H4 (cell line): ENCODE data around the gene CSF3R. TPM values are rescaled to one million over a fixed set of nuclear protein-coding genes. Genes with fewer than 3 reads are reported as not detected.

Experiments
- DNase-seq: peaks from one replicate; pipeline ENCODE4 v3.0.0-alpha.2; 2015; ENCODE audit warnings: low spot score
- total RNA-seq: library from RNA; depleted of rRNA; stranded (reverse); fragments of >200 nt; shearing (Covaris generic); gene quantifications from 2 replicates; pipeline ENCODE4 v1.2.3, GENCODE V29; 2014

Gene CSF3R
- total RNA-seq, 1 experiment from 2014 or later = not detected

DNA sequence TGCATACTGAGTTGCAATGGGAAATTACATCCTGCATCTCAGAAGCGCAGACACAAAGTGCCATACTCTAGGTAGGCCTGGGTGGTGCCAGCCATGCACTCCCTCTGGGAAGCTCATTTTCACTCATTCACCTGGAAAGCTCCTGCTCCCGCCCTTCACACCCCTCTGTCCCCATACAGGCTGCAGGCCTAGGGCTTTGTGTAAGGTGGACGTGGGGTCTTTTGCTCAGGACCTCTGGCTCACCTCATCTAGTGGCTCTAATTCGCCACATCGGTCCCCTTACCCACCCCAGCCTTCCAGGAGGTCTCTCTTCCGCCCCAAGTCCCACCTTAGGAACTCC is 19.3 kb downstream of the CSF3R start:
- DNase-seq = no peak

DNA sequence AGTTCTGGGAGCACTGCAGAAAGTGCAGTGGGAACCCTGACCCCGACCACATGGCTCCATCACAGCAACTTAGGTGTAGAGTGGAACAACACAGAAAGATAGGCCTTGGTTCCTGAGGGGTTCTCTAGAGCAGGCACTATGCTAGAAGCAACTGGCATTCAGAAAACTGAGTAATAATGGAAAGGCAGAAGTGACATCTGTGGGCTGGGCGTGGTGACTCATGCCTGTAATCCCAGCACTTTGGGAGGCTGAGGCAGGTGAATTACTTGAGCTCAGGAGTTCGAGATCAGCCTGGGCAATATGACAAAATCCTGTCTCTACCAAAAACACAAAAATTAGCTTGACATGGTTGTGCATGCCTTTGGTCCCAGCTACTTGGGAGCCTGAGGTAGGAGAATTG is 23.8 kb downstream of the CSF3R start:
- no peak for DNase-seq

DNA sequence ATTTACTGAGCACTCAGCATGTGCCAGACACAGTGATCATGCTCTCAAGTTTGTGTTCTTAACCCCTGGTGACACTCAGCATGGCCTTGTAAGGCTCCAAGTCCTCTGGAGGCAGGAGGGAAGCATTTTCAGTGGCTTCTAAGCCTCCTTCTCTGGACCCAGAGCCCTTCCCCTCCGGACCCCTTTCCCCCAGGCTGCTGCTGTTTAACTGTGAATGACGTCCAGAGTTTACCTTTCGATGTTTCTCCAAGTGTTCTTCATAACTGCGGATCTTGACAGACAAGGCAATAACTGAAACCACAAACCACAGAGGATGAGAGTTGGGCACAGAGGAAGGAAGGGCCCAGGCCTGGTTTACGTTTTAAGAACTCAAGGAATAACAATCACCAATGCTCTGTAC is 25.0 kb downstream of the CSF3R start:
- no peak for DNase-seq

DNA sequence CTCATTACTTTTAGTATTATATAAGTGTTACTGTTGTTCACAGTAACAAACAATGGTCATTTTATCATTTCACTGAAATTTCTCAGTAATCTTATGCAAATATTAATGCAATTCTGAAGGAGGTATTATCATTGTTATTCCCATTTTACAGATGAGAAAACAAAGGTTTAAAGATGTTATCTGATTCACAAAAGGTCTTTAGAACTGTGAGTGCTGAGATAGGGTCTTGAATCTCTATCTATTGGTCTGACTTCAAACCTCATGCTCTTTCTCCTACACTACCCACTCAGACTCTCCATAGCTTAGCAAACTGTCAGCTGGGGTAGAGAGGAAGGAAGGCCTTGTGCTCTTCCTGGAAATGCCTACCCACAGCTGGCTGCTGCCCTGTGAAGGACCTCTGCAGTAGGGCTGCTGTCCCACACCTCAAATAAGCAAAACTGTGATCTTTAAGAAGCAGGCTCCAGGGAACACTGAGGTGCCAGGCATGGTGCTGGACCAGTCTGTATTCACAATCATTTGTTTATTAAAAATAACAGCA is 26.3 kb downstream of the CSF3R start:
- DNase-seq = no peak

DNA sequence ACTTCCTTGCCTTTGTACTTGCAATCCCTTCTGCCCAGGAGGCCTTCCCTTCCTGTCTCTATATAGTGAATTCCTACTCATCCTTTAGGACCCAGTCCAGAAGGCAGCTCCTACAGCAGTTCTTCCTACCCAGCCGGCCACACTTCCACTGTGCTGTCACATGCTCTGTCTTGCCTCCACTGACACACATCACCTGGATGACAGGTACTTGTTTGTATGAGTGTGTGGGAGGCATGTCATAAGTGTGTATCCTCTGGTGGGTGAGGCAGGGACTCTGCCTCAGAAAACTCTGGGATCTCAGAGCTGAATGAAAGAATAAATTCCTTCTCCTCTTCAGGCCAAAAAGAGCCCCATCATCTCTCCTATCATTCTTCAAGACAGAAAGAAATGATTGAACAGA is 27.3 kb downstream of the CSF3R start:
- no peak for DNase-seq

DNA sequence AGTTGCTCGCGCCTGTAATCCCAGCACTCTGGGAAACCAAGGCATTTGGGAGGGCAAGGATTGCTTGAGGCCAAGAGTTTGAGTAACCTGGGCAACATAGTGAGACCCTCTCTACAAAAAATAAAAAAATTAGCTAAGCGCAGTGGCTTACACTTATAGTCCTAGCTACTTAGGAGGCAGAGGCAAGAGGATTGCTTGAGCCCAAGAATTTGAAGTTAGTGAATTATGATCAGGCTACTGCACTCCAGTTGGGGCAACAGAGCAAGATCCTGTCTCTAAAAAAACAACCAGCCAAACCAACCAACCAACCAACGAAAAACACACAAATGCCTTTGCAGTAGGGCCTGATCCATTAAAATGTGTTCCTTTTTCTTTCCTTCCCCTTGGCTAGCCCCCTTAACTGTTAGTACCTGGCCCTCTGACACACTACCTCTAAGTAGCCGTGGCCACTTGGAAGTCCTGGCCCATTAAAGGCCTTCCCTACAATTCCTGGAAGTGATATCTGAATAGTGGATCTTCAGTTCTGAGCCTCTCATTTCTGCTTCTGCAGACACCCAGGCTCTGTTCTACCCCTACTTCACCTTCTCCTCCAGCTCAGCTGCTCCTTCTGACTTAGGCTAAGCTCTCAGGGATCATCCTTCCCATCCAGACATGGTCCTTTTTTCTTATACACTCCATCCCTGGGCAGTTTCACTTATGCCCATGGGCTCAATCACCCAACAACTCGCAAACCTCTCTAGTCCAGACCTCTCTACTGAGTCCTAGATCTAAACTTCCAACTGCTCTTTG is 28.9 kb downstream of the CSF3R start:
- no peak for DNase-seq

DNA sequence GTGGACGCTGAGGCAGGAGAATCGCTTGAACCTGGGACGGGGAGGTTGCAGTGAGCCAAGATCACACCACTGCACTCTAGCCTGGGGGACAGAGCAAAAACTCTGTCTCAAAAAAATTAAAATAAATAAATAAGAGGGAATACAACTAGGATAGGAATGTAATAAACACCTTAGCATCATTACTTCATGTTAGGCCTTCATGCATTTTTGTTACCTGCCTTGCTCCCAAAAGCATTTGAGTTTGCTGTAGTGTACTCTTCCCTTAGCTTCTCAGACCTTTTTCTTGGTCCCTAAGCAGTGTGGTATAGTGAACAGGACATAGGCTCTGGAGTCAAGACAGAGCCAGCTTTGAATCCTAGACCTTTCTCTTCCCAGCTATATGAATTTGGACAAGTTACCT is 29.7 kb downstream of the CSF3R start:
- no peak for DNase-seq

DNA sequence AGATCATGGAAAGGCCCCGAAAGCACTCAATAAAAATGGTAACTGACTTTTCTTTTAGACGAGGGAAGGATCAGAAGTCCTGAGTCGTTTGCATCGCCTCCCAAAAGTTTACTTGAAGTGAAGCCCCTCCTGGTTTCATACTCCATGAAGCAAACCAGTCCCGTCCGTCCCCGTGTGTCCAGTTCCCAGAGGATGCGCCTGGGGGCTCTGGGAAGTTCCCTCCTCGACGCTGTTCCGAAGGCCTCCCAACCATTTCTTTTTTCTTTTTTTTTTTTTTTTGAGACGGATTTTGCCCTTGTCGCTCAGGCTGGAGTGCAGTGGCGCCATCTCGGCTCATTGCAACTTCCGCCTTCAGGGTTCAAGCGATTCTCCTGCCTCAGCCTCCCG is 31.8 kb downstream of the CSF3R start:
- no peak for DNase-seq

DNA sequence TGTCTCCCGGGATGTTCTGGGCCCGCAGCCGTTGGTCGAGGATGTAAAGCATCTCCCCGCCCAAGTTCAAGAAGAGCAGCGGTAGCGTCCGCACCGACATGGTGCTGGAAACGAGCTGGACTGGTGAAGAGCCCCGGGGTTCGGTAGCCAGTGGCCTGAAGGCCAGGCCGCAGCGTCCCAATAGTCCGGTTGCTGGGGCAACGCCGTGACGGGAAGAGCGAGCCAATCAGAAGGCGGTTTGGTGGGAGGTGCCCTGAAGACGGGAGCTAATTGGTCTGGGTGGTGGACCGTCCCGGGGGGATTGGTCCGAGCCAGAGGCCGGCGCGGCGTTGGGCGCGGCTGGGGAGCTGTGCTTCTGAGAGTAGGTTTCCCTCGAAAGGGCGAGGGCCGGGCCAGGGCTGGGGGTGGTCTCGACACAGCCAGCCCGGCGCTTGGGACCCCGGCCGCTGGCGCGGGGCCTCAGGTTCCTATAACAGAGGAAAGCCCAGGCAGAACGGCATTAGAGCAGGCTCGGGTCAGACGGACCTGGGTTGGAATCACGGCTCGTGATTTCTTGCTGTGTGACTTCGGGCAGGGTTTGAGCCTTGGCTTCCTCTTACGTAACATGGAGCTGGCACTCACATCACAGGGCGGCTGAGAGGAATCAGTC is 32.3 kb downstream of the CSF3R start, which contains the start of gene OSCP1:
OSCP1 (minus strand) TSS at position 182 of the 649 bp plus-strand sequence; CDS start at position 100, 82 bp downstream.
- DNase-seq = peak; percentile 93

DNA sequence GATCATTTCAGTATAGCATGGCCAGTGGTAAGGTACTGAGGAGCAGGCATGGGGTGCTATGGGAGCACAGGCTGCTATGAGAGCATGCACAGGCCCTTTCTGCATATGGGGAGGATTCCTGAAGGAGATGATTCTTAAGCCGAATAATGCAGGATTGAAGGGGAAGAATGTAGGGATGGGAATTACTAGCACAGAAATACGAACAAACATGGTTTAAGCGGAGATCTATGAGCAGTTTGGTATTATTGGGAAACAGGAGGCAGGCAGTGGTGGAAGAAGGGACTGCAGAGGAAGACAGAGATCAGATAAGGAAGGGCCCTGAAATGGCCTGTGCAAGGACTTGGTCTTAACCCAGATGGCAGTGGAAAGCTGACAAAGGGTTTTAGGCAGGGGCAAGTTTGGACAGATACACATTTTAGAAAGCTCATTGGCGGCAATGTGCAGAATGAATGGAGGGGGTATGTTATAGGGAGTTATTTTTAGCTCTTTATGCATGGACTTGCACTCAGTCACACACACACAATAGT is 34.1 kb downstream of the CSF3R start:
- no peak for DNase-seq

DNA sequence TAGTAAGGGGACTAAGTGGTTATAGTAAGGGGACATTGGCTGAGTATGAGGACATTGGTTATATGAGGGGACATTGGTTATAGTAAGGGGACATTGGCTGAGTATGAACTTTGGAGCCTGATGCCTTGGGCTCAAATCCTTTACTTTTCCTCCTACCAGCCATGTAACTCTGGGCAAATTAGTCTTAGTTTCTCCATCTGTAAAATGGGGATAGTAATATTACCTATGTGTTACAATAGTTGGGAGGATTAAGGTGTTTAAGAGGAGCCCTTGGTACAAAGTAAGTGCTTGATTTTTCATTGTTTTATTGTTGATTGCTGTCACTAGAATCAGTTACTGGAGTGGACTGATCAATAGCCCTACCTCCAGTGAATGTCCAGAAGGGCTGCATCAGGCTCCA is 35.3 kb downstream of the CSF3R start:
- no peak for DNase-seq

DNA sequence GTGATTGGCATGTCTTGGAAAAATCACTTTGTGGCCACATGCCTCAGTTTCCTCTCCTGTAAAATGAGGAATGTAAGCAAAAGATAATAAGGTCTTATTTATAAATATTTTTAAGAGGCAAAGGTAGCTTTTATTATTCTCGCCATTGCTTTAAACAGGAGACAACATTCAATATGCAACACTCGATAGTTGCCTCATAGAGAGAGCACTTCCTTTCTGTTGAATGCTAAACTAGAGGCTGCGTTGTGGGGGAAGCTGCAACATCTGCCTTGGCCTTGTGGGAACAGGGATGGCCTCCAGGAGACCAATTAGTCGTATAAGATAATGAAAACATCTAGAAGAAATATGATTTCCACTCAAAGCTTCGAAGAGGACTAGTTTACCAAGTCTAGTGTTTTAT is 36.0 kb downstream of the CSF3R start:
- DNase-seq = no peak

DNA sequence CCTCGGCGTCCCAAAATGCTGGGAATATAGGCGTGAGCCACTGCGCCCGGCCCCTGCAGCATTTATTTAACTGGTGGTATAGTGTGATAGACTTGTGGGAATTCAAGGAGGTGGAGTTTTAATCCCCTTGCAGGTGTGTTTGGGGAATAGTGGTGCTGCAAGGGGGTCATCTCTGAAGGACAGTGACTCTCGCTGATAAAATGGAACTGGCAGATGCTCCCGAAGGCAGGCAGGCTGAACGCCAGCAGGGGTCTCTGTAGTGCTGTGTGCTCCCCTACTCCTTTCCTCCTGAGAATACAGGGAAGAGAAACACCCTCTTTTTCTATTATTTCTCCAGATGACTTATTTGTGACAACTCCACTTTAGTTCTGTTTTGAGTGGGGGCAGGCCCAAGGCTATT is 36.4 kb downstream of the CSF3R start:
- DNase-seq = no peak

DNA sequence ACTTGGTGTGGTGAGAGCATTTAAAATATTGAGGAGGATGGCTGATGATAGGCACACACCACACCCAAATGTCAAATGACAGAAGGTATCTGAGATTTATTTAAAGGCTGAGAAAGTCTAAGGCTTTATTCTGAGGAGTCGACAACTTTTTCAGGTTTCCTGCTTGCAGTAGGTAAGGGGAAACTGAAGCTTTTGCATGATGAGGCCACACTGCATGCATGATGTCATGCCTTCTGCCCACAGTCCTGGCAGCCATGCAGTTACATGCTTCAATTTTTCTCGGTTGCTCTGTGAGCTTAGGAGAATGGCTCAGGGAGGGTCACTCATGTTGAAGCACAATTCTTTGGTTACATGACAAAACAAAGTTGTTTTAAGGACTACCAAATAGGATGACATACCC is 39.4 kb downstream of the CSF3R start:
- DNase-seq = no peak

DNA sequence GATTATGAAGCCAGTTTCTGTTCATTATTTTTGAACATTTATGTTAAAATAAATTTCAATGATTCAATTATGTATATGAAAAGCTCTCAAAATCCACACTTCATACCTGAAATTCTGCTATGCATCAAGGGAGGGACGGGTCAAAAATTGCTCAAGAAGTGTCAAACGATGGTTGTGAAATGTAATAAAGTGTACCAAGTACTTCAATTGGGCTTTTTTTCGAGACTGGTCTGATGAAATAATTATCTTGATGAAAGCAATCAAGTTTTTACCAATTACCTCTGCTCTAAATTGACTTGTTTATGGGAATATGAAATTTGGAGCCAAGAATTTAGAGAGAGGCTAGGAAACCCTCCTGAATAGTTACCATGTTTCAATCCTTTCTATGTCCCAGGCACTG is 40.4 kb downstream of the CSF3R start:
- DNase-seq = no peak

DNA sequence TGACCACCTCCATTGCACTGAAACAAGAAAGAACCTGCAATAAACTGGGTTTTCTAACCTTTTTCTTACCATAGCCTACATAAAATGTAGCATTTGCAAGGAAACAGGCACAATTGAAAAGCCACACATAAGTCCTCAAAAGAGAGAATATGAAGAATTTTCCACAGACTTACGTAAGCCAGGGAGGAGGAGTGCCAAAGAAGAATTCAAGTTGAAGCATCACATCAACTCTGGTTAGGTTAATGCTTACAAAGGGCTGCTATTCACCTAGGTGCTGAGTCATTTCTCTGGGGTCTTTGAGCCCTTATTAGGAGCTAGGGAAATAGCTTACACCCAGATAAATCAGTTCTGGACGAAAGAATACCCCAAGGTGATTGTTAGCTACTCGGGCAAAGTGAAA is 42.1 kb downstream of the CSF3R start:
- DNase-seq = no peak

DNA sequence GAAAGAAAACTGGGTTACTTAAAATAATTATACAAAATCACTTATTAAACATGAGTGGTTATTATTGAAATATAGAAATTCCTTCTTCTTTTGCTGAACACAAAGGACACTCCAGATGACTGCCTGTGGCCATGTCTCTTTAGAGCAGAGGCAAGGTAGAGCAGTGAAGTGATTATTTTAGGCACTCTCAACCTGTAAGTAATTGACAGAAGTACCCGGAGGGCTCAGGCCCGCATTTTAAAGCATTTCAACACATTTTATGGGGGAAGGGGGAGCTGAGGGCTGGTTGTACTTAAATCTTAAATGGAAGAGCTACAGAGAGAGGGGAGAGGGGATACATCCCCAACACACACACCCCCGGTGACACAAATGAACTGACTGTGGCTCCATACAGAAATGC is 42.7 kb downstream of the CSF3R start:
- no peak for DNase-seq

DNA sequence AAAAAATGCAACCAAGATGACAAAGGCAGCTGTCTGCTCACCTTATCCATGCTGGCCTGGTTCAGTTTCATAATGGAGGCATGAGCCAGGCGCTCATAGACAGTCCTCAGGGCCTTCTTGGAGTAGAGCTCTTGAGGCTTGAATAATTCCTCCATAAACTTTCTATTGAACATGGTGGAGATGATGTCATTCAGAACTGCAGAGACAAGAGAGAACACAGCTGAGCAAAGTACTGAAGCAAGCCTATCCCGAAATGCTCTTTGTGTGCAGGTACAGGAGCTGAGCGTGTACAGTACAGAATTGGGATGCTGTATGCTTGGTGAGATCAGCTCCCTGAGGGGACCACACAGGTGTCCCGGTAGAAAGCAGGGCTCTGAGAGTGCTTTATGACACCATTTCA is 44.0 kb downstream of the CSF3R start:
- no peak for DNase-seq

DNA sequence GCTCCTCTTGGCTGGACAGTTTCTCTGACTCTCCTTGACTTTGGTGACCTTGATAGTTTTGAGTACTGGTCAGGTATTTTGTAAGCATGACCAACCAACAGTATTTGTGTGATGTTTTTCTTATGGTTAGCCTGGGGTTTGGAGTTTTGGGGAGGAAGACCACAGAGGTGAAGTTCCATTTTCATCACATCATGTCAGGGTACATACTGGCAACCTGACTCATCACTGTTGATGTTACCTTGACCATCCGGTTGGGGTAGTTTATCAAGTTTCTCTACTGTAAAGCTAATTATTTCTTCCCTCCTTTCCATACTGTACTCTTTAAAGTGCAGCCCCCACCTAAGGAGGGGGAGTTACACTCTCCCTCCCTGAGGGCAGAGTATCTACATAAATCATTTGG is 45.9 kb downstream of the CSF3R start:
- no peak for DNase-seq

DNA sequence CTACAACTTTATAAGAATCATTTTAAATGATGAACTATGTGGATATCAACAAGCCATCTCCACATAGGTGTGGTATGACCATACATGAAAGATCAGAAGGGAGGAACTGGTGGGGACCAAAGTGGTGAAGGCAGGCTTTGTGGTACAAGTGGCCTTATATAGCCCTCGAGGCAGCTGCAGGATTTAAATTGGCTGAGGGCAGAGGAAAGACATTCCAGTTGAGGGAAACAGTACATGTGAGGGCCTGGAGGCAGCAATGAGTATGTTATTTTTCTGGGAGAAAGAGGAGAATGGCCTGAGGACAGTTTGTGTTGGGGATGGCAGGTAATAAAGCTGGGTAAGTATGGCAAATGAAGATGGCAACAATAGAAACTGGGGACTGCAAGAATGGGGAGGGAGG is 49.6 kb downstream of the CSF3R start:
- DNase-seq = no peak

DNA sequence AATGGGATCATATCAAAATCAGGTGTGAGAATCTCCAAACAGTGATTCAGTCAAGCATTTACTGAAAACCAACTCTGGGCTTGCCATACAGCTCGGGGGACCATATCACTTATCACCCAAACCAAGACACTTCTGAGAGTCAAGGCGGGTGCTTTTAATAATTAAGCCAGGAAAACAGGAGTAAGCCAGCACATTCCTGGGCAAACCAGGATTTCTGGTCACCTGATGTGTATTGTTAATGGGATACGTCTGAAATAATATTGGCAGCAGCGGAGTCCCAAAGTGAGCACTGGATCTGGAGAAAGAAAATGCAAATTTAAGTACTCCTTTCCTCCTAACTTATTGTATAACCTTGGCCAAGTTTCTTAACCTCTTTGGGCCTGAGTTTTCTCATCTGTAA is 50.1 kb downstream of the CSF3R start:
- DNase-seq = no peak

DNA sequence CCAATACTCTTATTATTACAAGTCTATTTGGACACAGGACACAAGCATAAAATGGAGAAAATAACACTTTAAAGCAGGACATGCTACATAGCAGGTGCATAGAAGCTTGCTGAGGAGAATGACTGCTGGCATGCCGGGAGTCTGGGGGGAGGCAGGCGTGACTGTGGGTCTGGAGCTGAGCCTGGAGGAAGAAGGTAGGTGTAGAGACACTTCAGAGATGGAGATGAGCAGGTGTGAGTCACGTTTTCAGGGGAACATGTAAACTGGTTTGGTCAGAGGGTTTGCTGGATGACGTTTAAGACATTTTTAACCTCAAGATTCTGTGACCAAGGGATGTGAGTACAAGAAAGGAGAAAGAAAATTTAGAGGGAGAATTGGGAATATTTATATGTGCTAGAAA is 56.9 kb downstream of the CSF3R start:
- DNase-seq = no peak

DNA sequence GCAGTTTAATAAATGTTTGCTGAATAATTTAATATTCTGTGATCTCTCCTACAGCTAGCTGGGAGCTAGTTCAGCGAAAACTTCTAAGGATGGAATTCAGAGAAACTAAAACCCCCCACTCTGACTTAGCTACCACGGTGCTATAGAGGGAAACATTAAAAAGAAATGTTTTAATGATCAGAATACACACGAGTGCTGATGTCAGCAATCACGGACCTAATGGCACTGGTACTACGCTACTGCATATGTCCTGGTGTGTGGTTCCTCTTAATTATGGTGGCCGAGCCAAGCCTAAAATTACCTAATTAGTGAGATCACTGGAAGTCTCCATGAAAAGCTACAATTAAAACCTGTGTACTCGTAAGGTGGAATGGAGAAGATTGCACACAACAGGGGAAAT is 61.1 kb downstream of the CSF3R start:
- DNase-seq = no peak
